ENCODE measurements around the gene PTPRN2. TPM values are rescaled to one million over a fixed set of nuclear protein-coding genes. Genes with fewer than 3 reads are reported as not detected.

The PTPRN2 gene
- total RNA-seq, 1 experiment from 2014 or later, result 0.11 TPM

- H3K4me1 ChIP-seq (ENCODE audit: insufficient read depth, low read length, poor library complexity, severe bottlenecking), result no peaks in the 10 kb centered on the region
- BruUV-seq (replicated peaks), result no TSS peak
- ChIA-PET CTCF (no interaction called here), POLR2A (ENCODE audit: low non-redundant PET) (no interaction called here)
- intact Hi-C loops (cut with micrococcal nuclease; ENCODE audit: unreplicated experiment), result no loop called here
- H3K4me3 ChIP-seq (ENCODE audit: low read depth, low read length, poor library complexity, severe bottlenecking), result no peak overlapping the region
- DNase-seq (ENCODE audit: low spot score), result no peak
- no peak overlapping the region for H3K27ac ChIP-seq (ENCODE audit: low read depth, low read length, poor library complexity, severe bottlenecking)
- no peaks in the 10 kb centered on the region for H3K27me3 ChIP-seq (replicated peaks; ENCODE audit: insufficient read depth, low read depth, low read length, poor library complexity)
- no peak for TF ChIP-seq CTCF (conservative IDR thresholded peaks at IDR 0.05; ENCODE audit: low read depth, low read length)
- TF ChIP-seq EZH2 (IDR thresholded peaks at IDR 0.05; ENCODE audit: borderline replicate concordance, low read depth, low read length, poor library complexity, severe bottlenecking), result no peak
- no peaks in the 10 kb centered on the region for H3K36me3 ChIP-seq (ENCODE audit: insufficient read depth, low read length, poor library complexity, severe bottlenecking)
- H3K9me3 ChIP-seq (ENCODE audit: low read depth, low read length, poor library complexity, severe bottlenecking), result peaks cover 47% of the 10 kb centered on the region
These were observed 445.7 kb downstream of the PTPRN2 start for GRCh38 chr7:158141806-158142518.

- ChIA-PET POLR2A (ENCODE audit: low non-redundant PET) (no interaction called here), CTCF (no interaction called here)
- Histone ChIP-seq H3K36me3 (ENCODE audit: insufficient read depth, low read length, poor library complexity, severe bottlenecking) (no peaks in the 10 kb centered on the region), H3K27ac (ENCODE audit: low read depth, low read length, poor library complexity, severe bottlenecking) (no peak overlapping the region), H3K9me3 (ENCODE audit: low read depth, low read length, poor library complexity, severe bottlenecking) (peaks cover 47% of the 10 kb centered on the region), H3K27me3 (replicated peaks; ENCODE audit: insufficient read depth, low read depth, low read length, poor library complexity) (no peaks in the 10 kb centered on the region), H3K4me1 (ENCODE audit: insufficient read depth, low read length, poor library complexity, severe bottlenecking) (no peaks in the 10 kb centered on the region), H3K4me3 (ENCODE audit: low read depth, low read length, poor library complexity, severe bottlenecking) (no peak overlapping the region)
- DNase-seq (ENCODE audit: low spot score), result no peak
- no TSS peak for BruUV-seq (replicated peaks)
- TF ChIP-seq CTCF (conservative IDR thresholded peaks at IDR 0.05; ENCODE audit: low read depth, low read length) (no peak), EZH2 (IDR thresholded peaks at IDR 0.05; ENCODE audit: borderline replicate concordance, low read depth, low read length, poor library complexity, severe bottlenecking) (no peak)
- intact Hi-C loops (cut with micrococcal nuclease; ENCODE audit: unreplicated experiment), result no loop called here
These were observed 446.4 kb downstream of the PTPRN2 start for GRCh38 chr7:158141221-158141582.

- no peak overlapping the region for H3K4me3 ChIP-seq (ENCODE audit: low read depth, low read length, poor library complexity, severe bottlenecking)
- POLR2A ChIA-PET (ENCODE audit: low non-redundant PET), result no interaction called here
- no peaks in the 10 kb centered on the region for H3K4me1 ChIP-seq (ENCODE audit: insufficient read depth, low read length, poor library complexity, severe bottlenecking)
- no peak for TF ChIP-seq CTCF (conservative IDR thresholded peaks at IDR 0.05; ENCODE audit: low read depth, low read length)
- no peak for TF ChIP-seq EZH2 (IDR thresholded peaks at IDR 0.05; ENCODE audit: borderline replicate concordance, low read depth, low read length, poor library complexity, severe bottlenecking)
- peaks cover 47% of the 10 kb centered on the region for H3K9me3 ChIP-seq (ENCODE audit: low read depth, low read length, poor library complexity, severe bottlenecking)
- H3K27me3 ChIP-seq (replicated peaks; ENCODE audit: insufficient read depth, low read depth, low read length, poor library complexity), result no peaks in the 10 kb centered on the region
- no peaks in the 10 kb centered on the region for H3K36me3 ChIP-seq (ENCODE audit: insufficient read depth, low read length, poor library complexity, severe bottlenecking)
- no peak overlapping the region for H3K27ac ChIP-seq (ENCODE audit: low read depth, low read length, poor library complexity, severe bottlenecking)
- no peak for DNase-seq (ENCODE audit: low spot score)
- intact Hi-C loops (cut with micrococcal nuclease; ENCODE audit: unreplicated experiment), result no loop called here
- CTCF ChIA-PET, result no interaction called here
- no TSS peak for BruUV-seq (replicated peaks)
These were observed 446.9 kb downstream of the PTPRN2 start for GRCh38 chr7:158140538-158141220.

Data from A673 (cell line).